Astrocyte of the cerebellum (primary cell): Measurements from ENCODE around the gene TOR1AIP1.

Source experiments
- DNase-seq: peaks from one replicate; pipeline ENCODE4 v3.0.0-alpha.2; 2011; ENCODE audit warnings: low read depth
- H3K4me3 ChIP-seq: 2 replicates; pipeline ENCODE4 v1.5.1; 2011; ENCODE audit warnings: mild to moderate bottlenecking, low read depth, low read length, moderate library complexity
- CTCF ChIP-seq: IDR thresholded peaks from 2 replicates; pipeline ENCODE4 v1.5.1; 2012; ENCODE audit warnings: low read length, low read depth, moderate library complexity, mild to moderate bottlenecking; ENCODE audit errors: missing control alignments
- in situ Hi-C: cut with HindIII; loops from 2 replicates; pipeline ENCODE4 v1.10.0; 2017; ENCODE audit warnings: low sequenced_read_pairs

Gene TOR1AIP1

GRCh38 chr1:179879797-179880196 lies 2.3 kb upstream of the TOR1AIP1 start:
- no peak for TF ChIP-seq CTCF
- no peak for DNase-seq
- in situ Hi-C loops = no loop called here
- no peak overlapping the region for H3K4me3 ChIP-seq

DNA sequence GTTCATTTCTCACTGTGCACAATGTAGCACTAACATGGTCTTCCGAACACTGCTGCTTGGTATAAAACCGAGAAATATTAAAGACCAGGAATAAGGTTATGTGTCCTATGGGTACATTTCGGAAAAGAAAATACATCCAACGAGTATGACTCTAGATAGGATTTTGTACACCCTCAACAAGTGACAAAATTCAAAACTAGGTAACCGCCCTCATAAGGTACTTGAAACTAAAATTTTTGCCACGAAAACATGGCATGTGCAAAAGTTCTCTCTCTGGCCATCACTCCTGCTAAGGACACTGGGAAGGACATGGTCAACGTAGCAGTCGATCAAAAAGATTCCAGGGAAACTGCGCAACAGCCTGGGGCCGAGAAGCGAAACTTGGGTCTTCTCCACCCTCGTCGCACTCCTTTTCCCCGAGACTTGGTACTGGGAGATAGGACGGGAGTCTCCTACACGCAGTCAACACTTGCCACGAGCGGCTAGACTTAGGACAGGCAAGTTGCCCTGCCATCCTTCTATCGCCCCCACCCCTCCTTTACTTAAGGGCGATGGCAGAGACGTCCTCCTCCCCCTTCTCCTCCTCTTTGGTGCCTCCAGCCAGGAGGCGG lies 338 bp upstream of the TOR1AIP1 start:
- DNase-seq = peak; percentile 81
- H3K4me3 ChIP-seq = peak overlapping the region; percentile 78
- in situ Hi-C loops = no loop called here
- no peak for TF ChIP-seq CTCF

DNA sequence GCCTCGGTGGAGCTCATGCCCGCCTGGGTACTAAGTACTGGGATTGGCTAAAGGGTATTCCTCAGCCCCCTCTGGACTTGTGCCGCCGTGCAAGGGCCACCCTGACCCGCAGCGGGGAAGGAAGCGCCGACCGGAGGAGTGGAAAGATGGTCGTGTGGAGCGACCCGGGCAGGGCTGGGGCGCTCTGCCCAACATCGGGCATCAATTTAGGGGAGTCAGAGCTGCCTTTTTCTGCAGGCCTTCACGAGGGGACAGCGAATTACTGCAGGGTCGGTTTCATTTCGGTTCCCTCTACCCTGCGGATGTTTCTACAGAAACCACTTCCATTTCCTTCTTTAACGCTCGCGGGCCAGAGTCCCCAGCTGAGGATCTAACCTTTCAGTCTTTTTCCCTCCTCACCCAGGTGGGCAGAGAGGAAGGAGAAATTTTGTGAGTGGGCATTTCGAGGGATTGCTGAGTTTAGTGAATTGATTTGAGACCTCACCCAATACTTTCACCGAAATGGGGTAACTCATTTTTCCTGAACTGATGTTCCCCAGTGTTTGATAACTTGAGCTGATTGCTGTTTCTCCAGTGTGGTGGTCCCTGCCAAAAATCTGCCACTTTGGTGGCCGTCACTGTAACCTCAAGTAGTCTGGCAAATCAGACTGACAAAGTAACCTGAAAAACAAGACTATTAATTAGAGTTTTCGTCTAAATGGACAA lies 1.1 kb downstream of the TOR1AIP1 start:
- TF ChIP-seq CTCF = no peak
- in situ Hi-C loops = no loop called here
- peak overlapping the region; percentile 78 for H3K4me3 ChIP-seq
- DNase-seq = no peak

GRCh38 chr1:179883745-179884138 lies 1.7 kb downstream of the TOR1AIP1 start:
- H3K4me3 ChIP-seq = peak overlapping the region; percentile 78
- in situ Hi-C loops = no loop called here
- no peak for TF ChIP-seq CTCF
- no peak for DNase-seq

DNA sequence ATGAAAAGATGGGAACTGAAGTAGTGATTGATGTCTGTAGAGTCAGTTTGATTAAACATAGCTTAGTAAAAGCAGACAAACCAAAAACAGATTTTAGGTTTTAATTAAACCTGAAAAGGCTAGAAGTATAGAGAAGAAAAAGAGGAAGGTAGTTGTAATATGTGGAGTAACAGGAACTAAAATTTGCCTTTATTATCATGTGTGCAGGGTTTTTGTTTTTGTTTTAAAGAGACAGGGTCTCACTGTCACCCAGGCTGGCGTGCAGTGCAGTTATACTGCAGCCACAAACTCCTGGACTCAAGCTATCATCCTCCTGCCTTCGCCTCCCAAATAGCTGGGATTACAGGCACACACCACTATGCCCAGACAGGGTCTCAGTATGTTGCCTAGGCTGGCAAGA lies 6.0 kb downstream of the TOR1AIP1 start:
- no peak for TF ChIP-seq CTCF
- in situ Hi-C loops = no loop called here
- no peak for DNase-seq
- no peak overlapping the region for H3K4me3 ChIP-seq

GRCh38 chr1:179889589-179889988 lies 7.5 kb downstream of the TOR1AIP1 start:
- no peak for DNase-seq
- in situ Hi-C loops = no loop called here
- H3K4me3 ChIP-seq = no peak overlapping the region
- TF ChIP-seq CTCF = no peak
